GM23338 (cell line): ENCODE results near the gene FRY. TPM values are rescaled to one million over a fixed set of nuclear protein-coding genes. Genes with fewer than 3 reads are reported as not detected.

Experiments used
- ATAC-seq: fragments of 200-7000 bp; cut with Tn5 transposase; 3 replicates; pipeline ENCODE4 v1.9.1; 2020
- DNase-seq: peaks from one replicate; pipeline ENCODE4 v3.0.0-alpha.2; 2015; ENCODE audit warnings: low spot score
- H2AFZ ChIP-seq: fragments of 200-600 bp; sonication (generic); 2 replicates; pipeline ENCODE4 v1.8.0; 2016; ENCODE audit warnings: antibody characterized with exemption, mild to moderate bottlenecking, moderate library complexity
- H3F3A ChIP-seq: fragments of 200-600 bp; sonication (generic); replicated peaks from 2 replicates; pipeline ENCODE4 v1.8.0; 2017; ENCODE audit warnings: antibody characterized with exemption, mixed run types, low read depth
- H3K27ac ChIP-seq: fragments of 200-600 bp; sonication (generic); 2 replicates; pipeline ENCODE4 v1.6.1; 2016; ENCODE audit warnings: low read depth
- H3K27me3 ChIP-seq: fragments of 200-600 bp; sonication (generic); 2 replicates; pipeline ENCODE4 v1.8.0; 2016; ENCODE audit warnings: mild to moderate bottlenecking, mixed run types, moderate library complexity; ENCODE audit not compliant: insufficient read depth
- H3K36me3 ChIP-seq: fragments of 200-600 bp; sonication (generic); 2 replicates; pipeline ENCODE4 v1.8.0; 2016; ENCODE audit warnings: mild to moderate bottlenecking; ENCODE audit not compliant: insufficient read depth
- H3K4me1 ChIP-seq: fragments of 200-600 bp; sonication (generic); 2 replicates; pipeline ENCODE4 v1.8.0; 2016; ENCODE audit warnings: mild to moderate bottlenecking, moderate library complexity; ENCODE audit not compliant: insufficient read depth
- H3K4me2 ChIP-seq: fragments of 200-600 bp; sonication (generic); 2 replicates; pipeline ENCODE4 v1.7.1; 2017; ENCODE audit warnings: mixed run types
- H3K4me3 ChIP-seq: fragments of 200-600 bp; sonication (generic); 2 replicates; pipeline ENCODE4 v1.6.1; 2016; ENCODE audit warnings: mixed run types
- H3K79me2 ChIP-seq: fragments of 200-600 bp; sonication (generic); replicated peaks from 2 replicates; pipeline ENCODE4 v1.8.0; 2017; ENCODE audit warnings: mild to moderate bottlenecking; ENCODE audit not compliant: insufficient read depth
- H3K9me2 ChIP-seq: fragments of 200-600 bp; sonication (generic); 2 replicates; pipeline ENCODE4 v1.8.0; 2017; ENCODE audit not compliant: insufficient read depth
- H4K20me1 ChIP-seq: fragments of 200-600 bp; sonication (generic); replicated peaks from 2 replicates; pipeline ENCODE4 v1.8.0; 2017; ENCODE audit warnings: mild to moderate bottlenecking; ENCODE audit not compliant: insufficient read depth
- H3K27ac Mint-ChIP-seq: 2 replicates; pipeline ENCODE4 v1.8.0; 2020; ENCODE audit warnings: inconsistent platforms, mild to moderate bottlenecking, moderate library complexity, mixed read lengths
- H3K27me3 Mint-ChIP-seq: 3 replicates; pipeline ENCODE4 v1.8.0; 2022; ENCODE audit warnings: low read depth, mild to moderate bottlenecking, moderate library complexity, mixed read lengths, inconsistent platforms; ENCODE audit not compliant: insufficient read depth, poor library complexity
- H3K36me3 Mint-ChIP-seq: 3 replicates; pipeline ENCODE4 v1.8.0; 2021; ENCODE audit warnings: low read depth, mild to moderate bottlenecking, inconsistent platforms, moderate library complexity, mixed read lengths
- H3K4me1 Mint-ChIP-seq: 3 replicates; pipeline ENCODE4 v1.8.0; 2020; ENCODE audit warnings: mild to moderate bottlenecking, inconsistent platforms, mixed read lengths
- H3K4me3 Mint-ChIP-seq: 3 replicates; pipeline ENCODE4 v1.8.0; 2021; ENCODE audit warnings: moderate library complexity, mild to moderate bottlenecking, inconsistent platforms, mixed read lengths
- H3K9me3 Mint-ChIP-seq: 3 replicates; pipeline ENCODE4 v1.8.0; 2020; ENCODE audit warnings: moderate library complexity, mild to moderate bottlenecking, inconsistent platforms, mixed read lengths
- CTCF ChIP-seq, 2 experiments: fragments of 200-600 bp in 1 of 2; sonication (generic) in 1 of 2; conservative IDR thresholded peaks; 2 replicates each; pipeline versions ENCODE4 v1.5.1 to v1.6.1; 2016 to 2017; ENCODE audit warnings: antibody characterized with exemption in 2 of 2, low read depth in 2 of 2, mild to moderate bottlenecking in 2 of 2, moderate library complexity in 1 of 2
- JUNB ChIP-seq: IDR thresholded peaks from one replicate; pipeline ENCODE4 v1.6.1; 2016; ENCODE audit warnings: antibody characterized with exemption; ENCODE audit not compliant: unreplicated experiment
- REST ChIP-seq: IDR thresholded peaks from one replicate; pipeline ENCODE4 v1.6.1; 2018; ENCODE audit warnings: antibody characterized with exemption; ENCODE audit not compliant: unreplicated experiment
- ZNF114 ChIP-seq: fragments of 250-450 bp; sonication (Bioruptor Pico); IDR thresholded peaks from 2 replicates; pipeline ENCODE4 v1.5.0; 2020; ENCODE audit warnings: mild to moderate bottlenecking, moderate library complexity
- ZNF462 ChIP-seq: fragments of 250-450 bp; sonication (Bioruptor Pico); IDR thresholded peaks from 2 replicates; pipeline ENCODE4 v1.5.0; 2020; ENCODE audit warnings: mild to moderate bottlenecking, moderate library complexity
- polyA plus RNA-seq: library from polyadenylated mRNA; unstranded; fragments of >200 nt; fragmentation: Nextera tagmentation; extraction: Ambion mirVana; gene quantifications from 2 replicates; pipeline ENCODE4 v1.2.1, GENCODE V29; 2016
- total RNA-seq: library from RNA; depleted of rRNA; stranded (reverse); fragments of >200 nt; shearing (Covaris generic); gene quantifications from 2 replicates; pipeline ENCODE4 v1.2.3, GENCODE V29; 2014

Gene FRY
- total and polyA plus RNA-seq, 2 experiments from 2014 or later = 2.4 to 10.1 TPM

- TF ChIP-seq ZNF462 (CRISPR knock-in tag) (no peak), ZNF114 (CRISPR knock-in tag) (no peak)
Observed at GRCh38 chr13:32141462-32141861, 109.9 kb downstream of the FRY start (continued).

- 0 out of 2 replicates have a peak, but pooled peaks cover 3% of the 10 kb centered on the region for H3K9me2 ChIP-seq
- peaks cover 8% of the 10 kb centered on the region for H3K27me3 Mint-ChIP-seq
- H3K9me3 Mint-ChIP-seq = no peaks in the 10 kb centered on the region
- no peaks in the 10 kb centered on the region for H3K79me2 ChIP-seq
- DNase-seq = no peak
- no peak overlapping the region for H3K27ac ChIP-seq
- no peak overlapping the region for H2AFZ ChIP-seq
- no peak overlapping the region for H3K27ac Mint-ChIP-seq
- H4K20me1 ChIP-seq = no peaks in the 10 kb centered on the region
- peaks cover 17% of the 10 kb centered on the region for H3K4me1 ChIP-seq
- no peak for ATAC-seq
- no peak overlapping the region for H3K4me3 Mint-ChIP-seq
- H3K36me3 Mint-ChIP-seq = no peaks in the 10 kb centered on the region
- peak overlapping the region; percentile 33 for H3K4me2 ChIP-seq
- H3K4me3 ChIP-seq = no peak overlapping the region
- H3K27me3 ChIP-seq = no peaks in the 10 kb centered on the region
- H3F3A ChIP-seq = no peaks in the 10 kb centered on the region
- H3K4me1 Mint-ChIP-seq = peaks cover 16% of the 10 kb centered on the region
- TF ChIP-seq REST (no peak), CTCF (conservative IDR thresholded peaks at IDR 0.05; ENCODE audit: low read depth in 2 of 2) (no peak), JUNB (no peak)
- H3K36me3 ChIP-seq = no peaks in the 10 kb centered on the region
Observed at GRCh38 chr13:32142115-32142514, 110.5 kb downstream of the FRY start.
